Panc1 (cell line): ENCODE results near the gene GRAMD2A. TPM values are rescaled to one million over a fixed set of nuclear protein-coding genes. Genes with fewer than 3 reads are reported as not detected.

Source experiments
- ATAC-seq: fragments of 200-7000 bp; cut with Tn5 transposase; 2 replicates; pipeline ENCODE4 v1.9.1; 2020; ENCODE audit warnings: mild to moderate bottlenecking, moderate library complexity
- BruUV-seq: library from RNA; stranded (reverse); fragments of 400-500 nt; replicated peaks from 2 replicates; lab custom pipeline; 2021; lab: Mats Ljungman, UMichigan
- CTCF ChIA-PET: fragments of 300-600 bp; sonication (Branson Sonifier 250); formaldehyde crosslinking; loops from one replicate; lab custom pipeline; 2022; ENCODE audit warnings: antibody characterized with exemption; lab: Charles Lee
- POLR2A ChIA-PET: fragments of 300-600 bp; sonication (Branson Sonifier 250); formaldehyde crosslinking; loops from one replicate; lab custom pipeline; 2022; ENCODE audit warnings: antibody characterized with exemption; lab: Charles Lee
- DNase-seq: peaks from one replicate; pipeline ENCODE4 v3.0.0-alpha.2; 2010; ENCODE audit warnings: low read depth, low spot score
- H3K27ac ChIP-seq: 2 replicates; pipeline ENCODE4 v1.5.1; 2011; ENCODE audit warnings: mild to moderate bottlenecking, low read length, inconsistent platforms
- H3K27me3 ChIP-seq: fragments of 200-500 bp; sonication (Bioruptor generic); 2 replicates; pipeline ENCODE4 v1.6.0; 2014; ENCODE audit warnings: low read length, inconsistent platforms; ENCODE audit not compliant: control insufficient read depth, insufficient read depth
- H3K36me3 ChIP-seq: fragments of 200-500 bp; sonication (Bioruptor generic); 2 replicates; pipeline ENCODE4 v1.5.1; 2014; ENCODE audit warnings: inconsistent platforms, mild to moderate bottlenecking, low read length, moderate library complexity; ENCODE audit not compliant: control insufficient read depth, insufficient read depth
- H3K4me1 ChIP-seq: 2 replicates; pipeline ENCODE4 v1.5.1; 2011; ENCODE audit warnings: inconsistent platforms, mild to moderate bottlenecking, low read length, moderate library complexity; ENCODE audit not compliant: control insufficient read depth, insufficient read depth
- H3K4me3 ChIP-seq, 2 experiments: 2 replicates each; pipeline ENCODE4 v1.5.1; 2011 to 2012; ENCODE audit warnings: low read depth in 2 of 2, low read length in 2 of 2, mild to moderate bottlenecking in 2 of 2, inconsistent platforms in 1 of 2, moderate library complexity in 1 of 2
- H3K9me3 ChIP-seq: fragments of 200-500 bp; sonication (Bioruptor generic); 2 replicates; pipeline ENCODE4 v1.5.1; 2014; ENCODE audit warnings: low read depth, mild to moderate bottlenecking, inconsistent platforms, low read length, moderate library complexity; ENCODE audit not compliant: control insufficient read depth, insufficient read depth
- POLR2AphosphoS5 ChIP-seq: IDR thresholded peaks from 2 replicates; pipeline ENCODE4 v1.6.1; 2012; ENCODE audit warnings: mild to moderate bottlenecking, low read depth, low read length, moderate library complexity
- SIN3A ChIP-seq: IDR thresholded peaks from 2 replicates; pipeline ENCODE4 v1.6.1; 2012; ENCODE audit warnings: low read depth, mild to moderate bottlenecking, low read length, moderate library complexity, borderline replicate concordance; ENCODE audit not compliant: insufficient read depth
- TCF7L2 ChIP-seq: IDR thresholded peaks from 2 replicates; pipeline ENCODE4 v1.6.1; 2011; ENCODE audit warnings: mild to moderate bottlenecking, low read depth, low read length, inconsistent platforms
- in situ Hi-C: cut with HindIII; loops from 2 replicates; pipeline ENCODE4 v1.10.0; 2016; ENCODE audit warnings: low sequenced_read_pairs, low pct_unique_long_range_greater_than_20kb
- intact Hi-C: fragments of 100-400 bp; cut with micrococcal nuclease; formaldehyde crosslinking; loops from one replicate; pipeline ENCODE4 v1.10.0; 2022; ENCODE audit not compliant: unreplicated experiment
- total RNA-seq: library from RNA; stranded (reverse); gene quantifications from one replicate; pipeline ENCODE4 v1.2.1, GENCODE V29; 2021; ENCODE audit not compliant: unreplicated experiment
- TF ChIP-seq, protein P1 (sequence below), 2 experiments: IDR thresholded peaks; 2 replicates each; pipeline ENCODE4 v1.6.1; 2011 to 2012; ENCODE audit warnings: low read depth in 2 of 2, control low read depth in 1 of 2, low read length in 1 of 2, mild to moderate bottlenecking in 1 of 2, moderate library complexity in 1 of 2; ENCODE audit not compliant: insufficient read depth in 1 of 2
- TF ChIP-seq, protein P2 (sequence below): fragments of 450-650 bp; IDR thresholded peaks from 2 replicates; pipeline ENCODE4 v1.5.1; 2017; ENCODE audit warnings: mild to moderate bottlenecking

The GRAMD2A gene
- total RNA-seq, 1 experiment from 2014 or later = 1.3 TPM

- ChIA-PET POLR2A (no interaction called here), CTCF (no interaction called here)
- no TSS peak for BruUV-seq
- Histone ChIP-seq H3K9me3 (no peaks in the 10 kb centered on the region), H3K36me3 (no peaks in the 10 kb centered on the region), H3K4me3 (no peak overlapping the region), H3K27me3 (no peaks in the 10 kb centered on the region), H3K27ac (no peak overlapping the region), H3K4me1 (no peaks in the 10 kb centered on the region)
- no peak for ATAC-seq
- in situ Hi-C loops = no loop called here
- intact Hi-C loops = no loop called here
- TF ChIP-seq POLR2AphosphoS5 (no peak), SIN3A (no peak), TCF7L2 (no peak)
- TF ChIP-seq, protein P1, sequence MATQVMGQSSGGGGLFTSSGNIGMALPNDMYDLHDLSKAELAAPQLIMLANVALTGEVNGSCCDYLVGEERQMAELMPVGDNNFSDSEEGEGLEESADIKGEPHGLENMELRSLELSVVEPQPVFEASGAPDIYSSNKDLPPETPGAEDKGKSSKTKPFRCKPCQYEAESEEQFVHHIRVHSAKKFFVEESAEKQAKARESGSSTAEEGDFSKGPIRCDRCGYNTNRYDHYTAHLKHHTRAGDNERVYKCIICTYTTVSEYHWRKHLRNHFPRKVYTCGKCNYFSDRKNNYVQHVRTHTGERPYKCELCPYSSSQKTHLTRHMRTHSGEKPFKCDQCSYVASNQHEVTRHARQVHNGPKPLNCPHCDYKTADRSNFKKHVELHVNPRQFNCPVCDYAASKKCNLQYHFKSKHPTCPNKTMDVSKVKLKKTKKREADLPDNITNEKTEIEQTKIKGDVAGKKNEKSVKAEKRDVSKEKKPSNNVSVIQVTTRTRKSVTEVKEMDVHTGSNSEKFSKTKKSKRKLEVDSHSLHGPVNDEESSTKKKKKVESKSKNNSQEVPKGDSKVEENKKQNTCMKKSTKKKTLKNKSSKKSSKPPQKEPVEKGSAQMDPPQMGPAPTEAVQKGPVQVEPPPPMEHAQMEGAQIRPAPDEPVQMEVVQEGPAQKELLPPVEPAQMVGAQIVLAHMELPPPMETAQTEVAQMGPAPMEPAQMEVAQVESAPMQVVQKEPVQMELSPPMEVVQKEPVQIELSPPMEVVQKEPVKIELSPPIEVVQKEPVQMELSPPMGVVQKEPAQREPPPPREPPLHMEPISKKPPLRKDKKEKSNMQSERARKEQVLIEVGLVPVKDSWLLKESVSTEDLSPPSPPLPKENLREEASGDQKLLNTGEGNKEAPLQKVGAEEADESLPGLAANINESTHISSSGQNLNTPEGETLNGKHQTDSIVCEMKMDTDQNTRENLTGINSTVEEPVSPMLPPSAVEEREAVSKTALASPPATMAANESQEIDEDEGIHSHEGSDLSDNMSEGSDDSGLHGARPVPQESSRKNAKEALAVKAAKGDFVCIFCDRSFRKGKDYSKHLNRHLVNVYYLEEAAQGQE (IDR thresholded peaks at IDR 0.05; ENCODE audit: insufficient read depth in 1 of 2, low read depth in 2 of 2, low read length in 1 of 2) = no peak
- TF ChIP-seq, protein P2, sequence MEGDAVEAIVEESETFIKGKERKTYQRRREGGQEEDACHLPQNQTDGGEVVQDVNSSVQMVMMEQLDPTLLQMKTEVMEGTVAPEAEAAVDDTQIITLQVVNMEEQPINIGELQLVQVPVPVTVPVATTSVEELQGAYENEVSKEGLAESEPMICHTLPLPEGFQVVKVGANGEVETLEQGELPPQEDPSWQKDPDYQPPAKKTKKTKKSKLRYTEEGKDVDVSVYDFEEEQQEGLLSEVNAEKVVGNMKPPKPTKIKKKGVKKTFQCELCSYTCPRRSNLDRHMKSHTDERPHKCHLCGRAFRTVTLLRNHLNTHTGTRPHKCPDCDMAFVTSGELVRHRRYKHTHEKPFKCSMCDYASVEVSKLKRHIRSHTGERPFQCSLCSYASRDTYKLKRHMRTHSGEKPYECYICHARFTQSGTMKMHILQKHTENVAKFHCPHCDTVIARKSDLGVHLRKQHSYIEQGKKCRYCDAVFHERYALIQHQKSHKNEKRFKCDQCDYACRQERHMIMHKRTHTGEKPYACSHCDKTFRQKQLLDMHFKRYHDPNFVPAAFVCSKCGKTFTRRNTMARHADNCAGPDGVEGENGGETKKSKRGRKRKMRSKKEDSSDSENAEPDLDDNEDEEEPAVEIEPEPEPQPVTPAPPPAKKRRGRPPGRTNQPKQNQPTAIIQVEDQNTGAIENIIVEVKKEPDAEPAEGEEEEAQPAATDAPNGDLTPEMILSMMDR = no peak
- DNase-seq = no peak
These were observed 73.4 kb downstream of the GRAMD2A start for GRCh38 chr15:72124218-72124617.

GRCh38 chr15:72118017-72118978, 79.3 kb downstream of the GRAMD2A start, which contains the start of the genes MYO9A and SENP8:
Gene MYO9A, minus strand, starts transcription at chr15:72118150. Its CDS starts 71,587 bp downstream, at chr15:72046563.
Gene SENP8, plus strand, starts transcription at chr15:72118403. Its CDS starts 21,221 bp downstream, at chr15:72139624.
- in situ Hi-C loops = no loop called here
- no peak for TF ChIP-seq SIN3A
- TF ChIP-seq POLR2AphosphoS5 = peak; percentile 92
- TF ChIP-seq, protein P2 = peak; percentile 27; the same call in 1 of the 2 replicates
- TF ChIP-seq TCF7L2 = no peak
- TF ChIP-seq, protein P1 (IDR thresholded peaks at IDR 0.05; ENCODE audit: insufficient read depth in 1 of 2, low read depth in 2 of 2, low read length in 1 of 2) = 0 out of 4 replicates have a peak, but pooled peaks of 1 of the 2 experiments have one; percentile 2
- CTCF ChIA-PET = interaction anchor here (0.6 to 0.7 kb wide), 2 partner anchors 47 to 1930 kb away, joined by 3 read pairs; no protein-coding TSS in a partner anchor
- no TSS peak for BruUV-seq
- no peaks in the 10 kb centered on the region for H3K27me3 ChIP-seq
- intact Hi-C loops = no loop called here
- DNase-seq = peak; percentile 96
- H3K27ac ChIP-seq = peak within 1 kb of the TSS; percentile 96
- H3K4me3 ChIP-seq = peak within 1 kb of the TSS; percentile 89 to 98
- peaks cover 3% of the 10 kb centered on the region; the same call in 1 of the 2 replicates for H3K36me3 ChIP-seq
- POLR2A ChIA-PET = interaction anchor here (0.5 to 0.6 kb wide), 2 partner anchors 28 to 82 kb away, joined by 3 read pairs; no protein-coding TSS in a partner anchor
- peaks cover 26% of the 10 kb centered on the region for H3K4me1 ChIP-seq
- H3K9me3 ChIP-seq = no peaks in the 10 kb centered on the region
- ATAC-seq = peak; percentile 88
